ENCODE measurements around the gene PIGBOS1. TPM values are rescaled to one million over a fixed set of nuclear protein-coding genes. Genes with fewer than 3 reads are reported as not detected.

PIGBOS1 gene
- total and polyA plus RNA-seq, 9 of the 15 experiments (the other 6 are each of a cell fraction or from before 2014, with no cell fraction given), result 25.2 to 76.2 (median 46.0) TPM

GRCh38 chr15:55282284-55282833 is 36.6 kb downstream of the PIGBOS1 start (continued):
- TF ChIP-seq MGA (IDR thresholded peaks at IDR 0.05) (peak; percentile 21; the same call in 1 of the 2 replicates), DPF2 (IDR thresholded peaks at IDR 0.05) (peak; percentile 94), BCL6 (CRISPR knock-in tag; IDR thresholded peaks at IDR 0.05) (no peak), IRF2 (CRISPR knock-in tag; IDR thresholded peaks at IDR 0.05) (no peak), USF1 (CRISPR knock-in tag; IDR thresholded peaks at IDR 0.05) (no peak), ARID1B (IDR thresholded peaks at IDR 0.05) (peak; percentile 91), GABPB2 (CRISPR knock-in tag; conservative IDR thresholded peaks at IDR 0.05) (no peak), ZFP30 (CRISPR knock-in tag; IDR thresholded peaks at IDR 0.05; ENCODE audit: borderline replicate concordance) (no peak), TRIM24 (IDR thresholded peaks at IDR 0.05) (peak; percentile 35 to 63; a peak in 1 of 4 replicates), MAFG (tag; conservative IDR thresholded peaks at IDR 0.05) (peak; percentile 36; the same call in 1 of the 2 replicates), ZNF592 (IDR thresholded peaks at IDR 0.05) (peak; percentile 82), PRMT5 (CRISPR knock-in tag; IDR thresholded peaks at IDR 0.05) (no peak), RBM22 (IDR thresholded peaks at IDR 0.05; ENCODE audit: low read depth, low read length, poor library complexity, severe bottlenecking) (no peak)
